ENCODE measurements around the gene SMAD3.

Gene SMAD3

DNA sequence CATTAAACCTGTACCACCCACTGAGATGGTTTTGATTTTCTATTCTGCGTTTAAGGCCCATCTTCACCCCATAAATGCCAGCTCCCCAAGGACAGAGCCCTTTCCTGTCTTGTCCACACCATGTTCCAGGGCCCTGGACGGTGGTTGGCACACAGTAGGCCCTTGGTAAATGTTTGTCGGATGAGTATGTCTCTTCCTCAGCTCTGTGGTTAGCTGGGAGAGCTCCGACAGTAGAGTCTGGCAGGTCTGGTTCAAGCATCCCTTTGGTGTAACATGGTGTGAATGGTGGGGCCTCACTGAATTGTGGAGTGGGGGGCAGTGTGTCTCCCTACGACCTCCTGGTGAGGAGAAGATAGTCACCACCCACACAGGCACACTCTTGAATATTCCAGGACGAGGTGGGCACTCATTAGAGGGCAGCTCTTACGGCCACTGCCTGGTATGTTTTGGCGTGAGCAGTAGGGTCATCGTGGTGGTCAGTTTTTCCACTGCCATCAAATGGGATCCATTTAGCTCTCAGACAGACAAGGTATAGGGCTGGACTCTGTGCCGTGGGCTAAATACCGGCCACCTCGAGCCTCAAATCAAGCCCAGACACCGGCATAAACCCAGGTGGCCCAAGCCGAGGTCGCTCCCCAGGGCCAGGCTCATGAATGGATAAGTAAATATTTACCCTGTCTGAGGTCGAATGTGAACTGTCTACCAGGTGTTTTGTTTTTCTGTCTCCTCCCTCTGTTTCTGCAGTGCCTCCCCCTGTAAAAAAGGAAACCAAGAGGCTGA lies 61.3 kb downstream of the SMAD3 start:
- Histone ChIP-seq H3K4me3 (ENCODE audit: low read length) (no peak overlapping the region), H3K9ac (ENCODE audit: low read length) (no peak overlapping the region), H3K36me3 (ENCODE audit: control insufficient read depth, insufficient read depth, low read length) (no peaks in the 10 kb centered on the region), H3K9me3 (ENCODE audit: control insufficient read depth, low read length) (no peaks in the 10 kb centered on the region), H3K27me3 (ENCODE audit: control insufficient read depth, insufficient read depth, low read length) (no peaks in the 10 kb centered on the region), H3K4me1 (ENCODE audit: control insufficient read depth, insufficient read depth, low read length) (peaks cover 50% of the 10 kb centered on the region)

DNA sequence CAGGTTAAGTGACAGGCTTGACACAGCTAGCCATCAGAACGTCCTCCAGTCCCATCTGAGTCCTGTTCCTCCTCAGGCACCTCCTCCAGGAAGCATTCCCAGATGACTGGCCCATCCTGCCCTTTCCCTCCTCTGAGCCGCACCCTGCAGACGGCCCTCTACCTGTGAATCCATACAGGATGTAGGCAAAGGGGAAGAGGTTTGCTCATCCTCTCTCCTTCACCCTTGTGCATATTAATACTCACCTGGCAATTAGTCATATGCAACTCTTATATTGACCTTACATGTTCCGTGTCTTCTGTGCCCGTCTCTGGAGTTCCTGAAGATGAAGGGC lies 61.9 kb downstream of the SMAD3 start:
- H3K4me3 ChIP-seq (ENCODE audit: low read length) = no peak overlapping the region
- H3K36me3 ChIP-seq (ENCODE audit: control insufficient read depth, insufficient read depth, low read length) = no peaks in the 10 kb centered on the region
- no peaks in the 10 kb centered on the region for H3K9me3 ChIP-seq (ENCODE audit: control insufficient read depth, low read length)
- H3K27me3 ChIP-seq (ENCODE audit: control insufficient read depth, insufficient read depth, low read length) = no peaks in the 10 kb centered on the region
- H3K9ac ChIP-seq (ENCODE audit: low read length) = no peak overlapping the region
- peaks cover 48% of the 10 kb centered on the region for H3K4me1 ChIP-seq (ENCODE audit: control insufficient read depth, insufficient read depth, low read length)

DNA sequence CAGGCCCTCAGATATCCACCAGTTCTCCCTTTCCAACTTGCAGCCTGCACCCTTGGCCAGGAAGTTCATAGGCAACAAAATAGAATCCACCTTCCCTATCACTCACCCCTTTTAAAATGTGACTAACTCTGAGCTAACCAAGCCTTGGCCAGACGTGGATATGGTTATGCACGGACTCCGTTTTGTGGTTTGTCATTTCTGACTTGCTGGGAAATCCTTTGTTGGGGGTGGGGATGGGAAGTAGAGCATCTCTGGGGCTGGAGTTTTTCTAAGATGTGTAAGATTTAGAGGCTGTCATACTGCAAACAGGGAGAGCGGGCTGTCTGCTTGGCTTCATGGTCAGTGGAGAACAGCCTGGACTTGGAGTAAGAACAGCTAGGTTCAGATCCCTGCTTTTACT lies 62.6 kb downstream of the SMAD3 start:
- H3K27me3 ChIP-seq (ENCODE audit: control insufficient read depth, insufficient read depth, low read length) = no peaks in the 10 kb centered on the region
- no peaks in the 10 kb centered on the region for H3K36me3 ChIP-seq (ENCODE audit: control insufficient read depth, insufficient read depth, low read length)
- peaks cover 55% of the 10 kb centered on the region for H3K4me1 ChIP-seq (ENCODE audit: control insufficient read depth, insufficient read depth, low read length)
- H3K9ac ChIP-seq (ENCODE audit: low read length) = no peak overlapping the region
- H3K9me3 ChIP-seq (ENCODE audit: control insufficient read depth, low read length) = no peaks in the 10 kb centered on the region
- H3K4me3 ChIP-seq (ENCODE audit: low read length) = no peak overlapping the region

GRCh38 chr15:67130166-67130565 lies 64.8 kb downstream of the SMAD3 start:
- no peaks in the 10 kb centered on the region for H3K9me3 ChIP-seq (ENCODE audit: control insufficient read depth, low read length)
- H3K4me1 ChIP-seq (ENCODE audit: control insufficient read depth, insufficient read depth, low read length) = peaks cover 61% of the 10 kb centered on the region
- H3K27me3 ChIP-seq (ENCODE audit: control insufficient read depth, insufficient read depth, low read length) = no peaks in the 10 kb centered on the region
- H3K4me3 ChIP-seq (ENCODE audit: low read length) = no peak overlapping the region
- no peaks in the 10 kb centered on the region for H3K36me3 ChIP-seq (ENCODE audit: control insufficient read depth, insufficient read depth, low read length)
- no peak overlapping the region for H3K9ac ChIP-seq (ENCODE audit: low read length)

DNA sequence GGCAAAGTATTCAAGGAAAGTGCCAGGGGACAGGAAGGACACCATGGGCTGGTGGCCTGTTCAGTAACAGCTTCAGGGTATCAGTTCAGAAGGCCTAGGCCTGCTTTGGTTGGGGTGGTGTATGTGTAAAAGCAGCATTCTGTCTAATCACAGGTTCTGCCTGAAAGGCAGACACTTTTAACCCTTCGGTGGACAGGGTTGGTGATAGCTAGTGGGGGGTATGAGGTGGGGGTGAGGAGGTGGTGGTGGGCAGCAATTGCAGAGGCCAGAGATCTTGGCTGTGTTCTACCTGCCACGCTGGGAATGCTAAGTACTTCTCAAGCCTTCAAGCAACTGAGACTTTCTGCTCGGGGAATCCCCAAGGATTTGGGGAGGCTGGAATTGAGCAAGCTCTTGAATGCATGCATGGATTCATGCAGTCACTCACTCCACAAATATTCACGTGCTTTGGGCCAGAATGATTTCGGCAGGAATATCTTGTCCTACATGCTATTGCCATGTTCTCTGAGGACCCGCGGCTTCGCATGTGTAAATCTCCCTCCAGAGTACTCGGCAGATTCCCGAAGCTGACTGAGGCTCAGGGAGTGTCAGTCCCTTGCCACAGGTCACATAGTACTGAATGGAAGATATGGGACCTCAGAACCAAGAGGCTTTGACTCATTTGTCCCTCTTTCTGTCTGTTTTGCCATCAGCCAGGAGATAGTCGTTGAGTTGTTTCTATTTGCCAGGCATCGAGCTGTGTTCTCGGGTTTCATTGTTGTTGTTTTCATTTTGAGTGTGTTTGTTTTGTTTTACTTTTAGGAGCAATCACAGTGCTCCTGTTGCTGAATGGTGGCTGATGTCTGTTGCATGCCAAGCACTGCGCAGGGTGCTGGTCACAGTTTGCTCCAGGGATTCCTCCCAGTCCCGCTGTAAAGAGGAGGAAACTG lies 65.5 kb downstream of the SMAD3 start:
- Histone ChIP-seq H3K9me3 (ENCODE audit: control insufficient read depth, low read length) (no peaks in the 10 kb centered on the region), H3K4me1 (ENCODE audit: control insufficient read depth, insufficient read depth, low read length) (peaks cover 56% of the 10 kb centered on the region), H3K4me3 (ENCODE audit: low read length) (no peak overlapping the region), H3K36me3 (ENCODE audit: control insufficient read depth, insufficient read depth, low read length) (no peaks in the 10 kb centered on the region), H3K27me3 (ENCODE audit: control insufficient read depth, insufficient read depth, low read length) (no peaks in the 10 kb centered on the region), H3K9ac (ENCODE audit: low read length) (no peak overlapping the region)

GRCh38 chr15:67132276-67132675 lies 66.9 kb downstream of the SMAD3 start:
- no peaks in the 10 kb centered on the region for H3K9me3 ChIP-seq (ENCODE audit: control insufficient read depth, low read length)
- H3K4me3 ChIP-seq (ENCODE audit: low read length) = no peak overlapping the region
- peaks cover 51% of the 10 kb centered on the region for H3K4me1 ChIP-seq (ENCODE audit: control insufficient read depth, insufficient read depth, low read length)
- no peak overlapping the region for H3K9ac ChIP-seq (ENCODE audit: low read length)
- H3K36me3 ChIP-seq (ENCODE audit: control insufficient read depth, insufficient read depth, low read length) = no peaks in the 10 kb centered on the region
- no peaks in the 10 kb centered on the region for H3K27me3 ChIP-seq (ENCODE audit: control insufficient read depth, insufficient read depth, low read length)

- Histone ChIP-seq H3K9me3 (ENCODE audit: control insufficient read depth, low read length) (no peaks in the 10 kb centered on the region), H3K27me3 (ENCODE audit: control insufficient read depth, insufficient read depth, low read length) (no peaks in the 10 kb centered on the region), H3K4me3 (ENCODE audit: low read length) (no peak overlapping the region), H3K36me3 (ENCODE audit: control insufficient read depth, insufficient read depth, low read length) (no peaks in the 10 kb centered on the region), H3K4me1 (ENCODE audit: control insufficient read depth, insufficient read depth, low read length) (peaks cover 51% of the 10 kb centered on the region), H3K9ac (ENCODE audit: low read length) (no peak overlapping the region)
These were observed 67.6 kb downstream of the SMAD3 start for GRCh38 chr15:67133026-67133425.

DNA sequence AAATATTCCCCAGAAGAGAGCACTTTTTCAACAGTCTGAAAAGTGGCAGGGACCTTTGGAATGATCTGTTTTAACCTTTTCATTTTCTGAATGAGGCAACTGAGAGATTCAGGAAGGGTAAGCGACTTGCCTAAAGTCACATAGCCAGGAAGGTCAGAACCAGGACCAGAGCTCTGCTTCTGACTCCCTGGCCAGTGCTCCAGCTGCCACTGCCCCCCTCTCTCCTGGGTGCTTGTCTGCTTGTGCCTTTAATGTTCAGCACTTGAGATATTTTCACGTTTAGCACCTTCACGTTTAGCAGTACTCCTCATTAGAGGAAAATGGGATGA lies 68.3 kb downstream of the SMAD3 start:
- H3K27me3 ChIP-seq (ENCODE audit: control insufficient read depth, insufficient read depth, low read length) = no peaks in the 10 kb centered on the region
- no peak overlapping the region for H3K4me3 ChIP-seq (ENCODE audit: low read length)
- H3K36me3 ChIP-seq (ENCODE audit: control insufficient read depth, insufficient read depth, low read length) = no peaks in the 10 kb centered on the region
- peaks cover 54% of the 10 kb centered on the region for H3K4me1 ChIP-seq (ENCODE audit: control insufficient read depth, insufficient read depth, low read length)
- H3K9me3 ChIP-seq (ENCODE audit: control insufficient read depth, low read length) = no peaks in the 10 kb centered on the region
- no peak overlapping the region for H3K9ac ChIP-seq (ENCODE audit: low read length)

- peak overlapping the region; percentile 53 for H3K9ac ChIP-seq (ENCODE audit: low read length)
- no peak overlapping the region for H3K4me3 ChIP-seq (ENCODE audit: low read length)
- peaks cover 55% of the 10 kb centered on the region for H3K4me1 ChIP-seq (ENCODE audit: control insufficient read depth, insufficient read depth, low read length)
- no peaks in the 10 kb centered on the region for H3K36me3 ChIP-seq (ENCODE audit: control insufficient read depth, insufficient read depth, low read length)
- no peaks in the 10 kb centered on the region for H3K27me3 ChIP-seq (ENCODE audit: control insufficient read depth, insufficient read depth, low read length)
- H3K9me3 ChIP-seq (ENCODE audit: control insufficient read depth, low read length) = no peaks in the 10 kb centered on the region
These were observed 68.9 kb downstream of the SMAD3 start for GRCh38 chr15:67134067-67134838.

DNA sequence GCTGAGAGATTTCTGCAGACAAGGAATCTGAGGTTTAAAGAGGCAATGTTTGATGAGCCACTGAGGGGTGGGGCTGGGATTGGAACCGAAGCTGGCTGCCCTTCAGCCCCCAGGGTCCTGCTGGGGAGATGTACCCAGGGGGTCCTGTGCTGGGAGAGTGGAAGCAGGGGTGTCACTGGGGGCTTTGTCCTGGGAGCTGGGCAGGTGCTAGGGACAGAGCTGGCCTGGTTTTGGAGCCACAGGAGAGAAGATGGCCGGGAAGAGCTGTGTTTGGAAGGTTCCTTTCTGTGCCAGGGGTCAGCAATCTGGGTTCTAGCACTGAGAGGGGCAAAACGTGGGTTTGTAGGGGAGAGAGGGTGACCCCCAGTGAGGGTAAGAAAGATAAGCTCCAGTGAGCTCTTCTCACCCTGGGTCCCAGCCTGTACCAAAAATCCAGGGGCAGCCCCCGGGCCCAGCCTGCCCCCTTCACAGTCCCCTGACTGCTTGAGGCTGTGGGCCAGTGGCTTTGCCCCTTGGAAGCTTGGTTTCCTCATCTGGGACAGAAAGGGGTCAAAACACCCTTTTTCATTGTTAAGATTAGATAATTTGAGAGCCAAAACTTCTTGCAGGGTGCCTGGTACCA lies 69.6 kb downstream of the SMAD3 start:
- Histone ChIP-seq H3K4me1 (ENCODE audit: control insufficient read depth, insufficient read depth, low read length) (peaks cover 58% of the 10 kb centered on the region), H3K9ac (ENCODE audit: low read length) (peak overlapping the region; percentile 53), H3K4me3 (ENCODE audit: low read length) (no peak overlapping the region), H3K36me3 (ENCODE audit: control insufficient read depth, insufficient read depth, low read length) (no peaks in the 10 kb centered on the region), H3K27me3 (ENCODE audit: control insufficient read depth, insufficient read depth, low read length) (no peaks in the 10 kb centered on the region), H3K9me3 (ENCODE audit: control insufficient read depth, low read length) (no peaks in the 10 kb centered on the region)

DNA sequence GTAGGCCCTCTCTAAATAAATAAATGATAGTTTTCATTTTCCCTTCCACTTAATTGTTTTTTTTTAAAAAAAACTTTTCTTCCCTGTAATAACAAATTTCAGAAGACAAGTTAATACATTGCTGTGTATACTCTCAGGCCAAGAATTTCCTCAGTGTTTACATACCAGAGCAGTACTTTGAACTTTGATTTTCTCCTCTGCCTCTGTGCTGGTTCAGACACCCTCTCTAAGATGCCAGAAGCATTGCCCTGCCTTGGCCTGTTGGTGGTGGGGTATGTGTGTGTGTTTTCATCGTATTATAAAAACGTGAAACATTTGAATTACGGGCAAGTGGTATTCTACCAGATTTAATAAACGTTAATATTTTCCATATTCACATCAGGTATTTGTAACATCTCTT lies 70.1 kb downstream of the SMAD3 start:
- no peaks in the 10 kb centered on the region for H3K27me3 ChIP-seq (ENCODE audit: control insufficient read depth, insufficient read depth, low read length)
- H3K4me1 ChIP-seq (ENCODE audit: control insufficient read depth, insufficient read depth, low read length) = peaks cover 58% of the 10 kb centered on the region
- peak overlapping the region; percentile 53 for H3K9ac ChIP-seq (ENCODE audit: low read length)
- H3K9me3 ChIP-seq (ENCODE audit: control insufficient read depth, low read length) = no peaks in the 10 kb centered on the region
- no peak overlapping the region for H3K4me3 ChIP-seq (ENCODE audit: low read length)
- H3K36me3 ChIP-seq (ENCODE audit: control insufficient read depth, insufficient read depth, low read length) = no peaks in the 10 kb centered on the region

All from mucosa of stomach (tissue), 1 donor.